ENCODE data around the gene MICAL3. TPM values are rescaled to one million over a fixed set of nuclear protein-coding genes. Genes with fewer than 3 reads are reported as not detected.

Gene MICAL3
- total and polyA plus RNA-seq, 2 of the 8 experiments (the other 6 are each of a cell fraction or from before 2014, with no cell fraction given) = 8.3 to 41.8 TPM

DNA sequence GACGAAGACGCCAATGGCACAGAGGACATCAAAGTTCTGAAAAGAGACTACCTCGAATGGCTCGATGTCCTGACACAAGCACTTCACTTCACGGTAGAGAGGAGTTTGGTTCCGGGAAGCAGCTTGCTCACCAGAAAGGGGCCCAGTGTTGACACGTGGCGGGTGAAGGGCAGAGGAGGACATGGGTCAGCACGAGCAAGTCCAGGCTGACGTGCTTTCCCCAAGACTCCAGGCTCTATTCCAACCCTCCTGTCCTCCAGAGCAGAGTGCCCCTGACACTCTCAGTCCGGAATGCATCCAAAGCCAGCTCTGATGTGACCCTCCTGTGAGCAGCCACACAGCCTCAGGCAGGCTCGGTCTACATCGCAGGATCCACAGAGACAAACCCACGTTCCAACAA, 172.6 kb downstream of the MICAL3 start:
- Histone ChIP-seq H2BK120ac (replicated peaks; ENCODE audit: low read depth, low read length) (no peak overlapping the region), H3K4me1 (replicated peaks in 1 of 4; ENCODE audit: control insufficient read depth in 3 of 4, insufficient read depth in 4 of 4, low read length in 3 of 4) (no peaks in the 10 kb centered on the region), H4K20me1 (replicated peaks in 1 of 2; ENCODE audit: control insufficient read depth in 1 of 2, insufficient read depth in 2 of 2, low read length in 2 of 2) (peaks cover 0 to 1% of the 10 kb centered on the region in 2 experiments), H3K79me2 (ENCODE audit: control insufficient read depth in 1 of 2, insufficient read depth in 2 of 2, low read length in 2 of 2) (no peaks in the 10 kb centered on the region), H2BK12ac (ENCODE audit: low read depth, low read length) (no peak overlapping the region), H3K23me2 (ENCODE audit: low read depth, low read length) (no peaks in the 10 kb centered on the region; the same call in 1 of the 2 replicates), H3K23ac (ENCODE audit: insufficient read length) (no peak overlapping the region), H4K8ac (ENCODE audit: extremely low read depth, insufficient read depth, low read length) (no peak overlapping the region), H2BK5ac (ENCODE audit: low read depth, low read length) (no peak overlapping the region), H3K9me3 (ENCODE audit: insufficient read depth in 2 of 2, low read depth in 1 of 2, low read length in 1 of 2) (no peaks in the 10 kb centered on the region), H3K79me1 (ENCODE audit: low read depth, low read length) (no peaks in the 10 kb centered on the region), H4K91ac (replicated peaks; ENCODE audit: insufficient read length, low read length) (no peak overlapping the region), H3K56ac (replicated peaks; ENCODE audit: insufficient read length, low read depth, low read length) (no peak overlapping the region), H3K27ac (ENCODE audit: low read depth, low read length) (no peak overlapping the region), H3K4me3 (ENCODE audit: extremely low read depth in 1 of 4, insufficient read depth in 2 of 4, low read depth in 3 of 4, low read length in 4 of 4) (no peak overlapping the region), H3K4ac (replicated peaks; ENCODE audit: insufficient read length, low read depth, low read length) (no peak overlapping the region), H2BK15ac (ENCODE audit: low read length) (no peak overlapping the region), H3K9ac (replicated peaks in 1 of 4; ENCODE audit: extremely low read depth in 1 of 4, low read depth in 3 of 4, low read length in 3 of 4) (no peak overlapping the region), H2AFZ (ENCODE audit: low read length) (no peak overlapping the region), H3K4me2 (ENCODE audit: insufficient read depth in 1 of 2, low read depth in 2 of 2, low read length in 2 of 2) (no peak overlapping the region), H3K18ac (ENCODE audit: extremely low read depth, low read length) (no peak overlapping the region), H3K14ac (ENCODE audit: insufficient read length) (no peak overlapping the region), H3K36me3 (ENCODE audit: control insufficient read depth in 2 of 4, insufficient read depth in 4 of 4, low read length in 3 of 4) (no peaks in the 10 kb centered on the region), H2AK5ac (ENCODE audit: low read depth, low read length) (no peak overlapping the region), H2BK20ac (ENCODE audit: low read length) (no peak overlapping the region), H4K5ac (ENCODE audit: insufficient read length, low read depth, low read length) (no peak overlapping the region), H3K27me3 (replicated peaks in 1 of 4; ENCODE audit: control insufficient read depth in 3 of 4, extremely low read depth in 1 of 4, insufficient read depth in 3 of 4, low read length in 3 of 4) (no peaks in the 10 kb centered on the region)
- ChIA-PET CTCF (ENCODE audit: partially characterized antibody) (interaction anchor here (1.3 to 4.5 kb wide), 4 partner anchors 8 to 224 kb away, joined by 3 to 18 read pairs (median 6); no protein-coding TSS in a partner anchor), POLR2A (ENCODE audit: partially characterized antibody) (no interaction called here)
- WGBS, 2 experiments (ENCODE audit: extremely low coverage in 1 of 2, insufficient coverage in 1 of 2, insufficient read length in 1 of 2, insufficient replicate concordance in 2 of 2, low coverage in 1 of 2, low lambda C conversion rate in 2 of 2, missing lambda C conversion rate in 1 of 2) = 92% methylated on average over 14 of the region's 14 CpGs; no CpG with 5 or more reads in 1 of the 2 experiments
- no peak for DNase-seq (ENCODE audit: low read depth in 1 of 2, low spot score in 2 of 2)
- no peak for FAIRE-seq
- TF ChIP-seq, protein P1, sequence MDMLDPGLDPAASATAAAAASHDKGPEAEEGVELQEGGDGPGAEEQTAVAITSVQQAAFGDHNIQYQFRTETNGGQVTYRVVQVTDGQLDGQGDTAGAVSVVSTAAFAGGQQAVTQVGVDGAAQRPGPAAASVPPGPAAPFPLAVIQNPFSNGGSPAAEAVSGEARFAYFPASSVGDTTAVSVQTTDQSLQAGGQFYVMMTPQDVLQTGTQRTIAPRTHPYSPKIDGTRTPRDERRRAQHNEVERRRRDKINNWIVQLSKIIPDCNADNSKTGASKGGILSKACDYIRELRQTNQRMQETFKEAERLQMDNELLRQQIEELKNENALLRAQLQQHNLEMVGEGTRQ (IDR thresholded peaks at IDR 0.05; ENCODE audit: low read length) = no peak
- no peak for TF ChIP-seq KDM1A (IDR thresholded peaks at IDR 0.05; ENCODE audit: borderline replicate concordance, low read length)
- TF ChIP-seq NRF1 (IDR thresholded peaks at IDR 0.05; ENCODE audit: low read depth, low read length) = no peak
- TF ChIP-seq MAX (IDR thresholded peaks at IDR 0.05) = no peak
- TF ChIP-seq CBX8 (IDR thresholded peaks at IDR 0.05; ENCODE audit: borderline replicate concordance, low read depth, low read length) = no peak
- no peak for TF ChIP-seq MAFK (IDR thresholded peaks at IDR 0.05; ENCODE audit: low read depth, low read length)
- TF ChIP-seq PHF8 (conservative IDR thresholded peaks at IDR 0.05; ENCODE audit: low read depth, low read length) = no peak
- TF ChIP-seq GTF2F1 (IDR thresholded peaks at IDR 0.05; ENCODE audit: borderline replicate concordance, low read depth, low read length) = no peak
